Measurements from ENCODE around the gene SH3BP1.

The SH3BP1 gene

GRCh38 chr22:37696657-37697537, 57.4 kb downstream of the SH3BP1 start, which contains the start of gene TRIOBP:
TRIOBP (plus strand) TSS chr22:37697048; CDS start chr22:37701366, 4,318 bp downstream.
- Histone ChIP-seq H3K79me2 (ENCODE audit: control insufficient read depth, low read length) (no peaks in the 10 kb centered on the region), H3K27me3 (ENCODE audit: control insufficient read depth, low read length) (no peaks in the 10 kb centered on the region), H3F3A (ENCODE audit: control insufficient read depth, insufficient read depth) (peaks cover 9% of the 10 kb centered on the region; the same call in 1 of the 2 replicates), H3K4me3 (ENCODE audit: low read length) (peak within 1 kb of the TSS; percentile 55), H3K27ac (ENCODE audit: low read depth, low read length) (no peak within 1 kb of the TSS), H3K36me3 (ENCODE audit: control insufficient read depth, low read length) (peaks cover 12% of the 10 kb centered on the region), H4K20me1 (ENCODE audit: control insufficient read depth, insufficient read depth, low read depth, low read length) (no peaks in the 10 kb centered on the region), H3K9me3 (ENCODE audit: control insufficient read depth, insufficient read depth, low read length) (no peaks in the 10 kb centered on the region), H3K9me2 (replicated peaks; ENCODE audit: control insufficient read depth, low read length) (no peaks in the 10 kb centered on the region), H3K4me2 (ENCODE audit: low read length) (peak within 1 kb of the TSS; percentile 74), H3K4me1 (ENCODE audit: control insufficient read depth, low read length) (peaks cover 15% of the 10 kb centered on the region)
- TF ChIP-seq CTCF (IDR thresholded peaks at IDR 0.05; ENCODE audit: low read depth, low read length, poor library complexity, severe bottlenecking) (peak; percentile 57), EZH2phosphoT487 (IDR thresholded peaks at IDR 0.05; ENCODE audit: borderline replicate concordance, low read length) (no peak)

- Histone ChIP-seq H3K27ac (ENCODE audit: low read depth, low read length) (no peak overlapping the region), H3F3A (ENCODE audit: control insufficient read depth, insufficient read depth) (peaks cover 9% of the 10 kb centered on the region; the same call in 1 of the 2 replicates), H3K9me2 (replicated peaks; ENCODE audit: control insufficient read depth, low read length) (no peaks in the 10 kb centered on the region), H3K79me2 (ENCODE audit: control insufficient read depth, low read length) (no peaks in the 10 kb centered on the region), H4K20me1 (ENCODE audit: control insufficient read depth, insufficient read depth, low read depth, low read length) (no peaks in the 10 kb centered on the region), H3K4me3 (ENCODE audit: low read length) (no peak overlapping the region), H3K9me3 (ENCODE audit: control insufficient read depth, insufficient read depth, low read length) (no peaks in the 10 kb centered on the region), H3K36me3 (ENCODE audit: control insufficient read depth, low read length) (peaks cover 9% of the 10 kb centered on the region), H3K27me3 (ENCODE audit: control insufficient read depth, low read length) (no peaks in the 10 kb centered on the region), H3K4me1 (ENCODE audit: control insufficient read depth, low read length) (peaks cover 15% of the 10 kb centered on the region), H3K4me2 (ENCODE audit: low read length) (no peak overlapping the region)
- TF ChIP-seq CTCF (IDR thresholded peaks at IDR 0.05; ENCODE audit: low read depth, low read length, poor library complexity, severe bottlenecking) (no peak), EZH2phosphoT487 (IDR thresholded peaks at IDR 0.05; ENCODE audit: borderline replicate concordance, low read length) (no peak)
Measured at GRCh38 chr22:37697538-37697835, 58.0 kb downstream of the SH3BP1 start.

- no peaks in the 10 kb centered on the region for H3F3A ChIP-seq (ENCODE audit: control insufficient read depth, insufficient read depth)
- no peaks in the 10 kb centered on the region for H4K20me1 ChIP-seq (ENCODE audit: control insufficient read depth, insufficient read depth, low read depth, low read length)
- H3K79me2 ChIP-seq (ENCODE audit: control insufficient read depth, low read length): no peaks in the 10 kb centered on the region
- H3K27ac ChIP-seq (ENCODE audit: low read depth, low read length): no peak overlapping the region
- H3K9me2 ChIP-seq (replicated peaks; ENCODE audit: control insufficient read depth, low read length): no peaks in the 10 kb centered on the region
- no peak overlapping the region for H3K4me2 ChIP-seq (ENCODE audit: low read length)
- no peaks in the 10 kb centered on the region for H3K9me3 ChIP-seq (ENCODE audit: control insufficient read depth, insufficient read depth, low read length)
- no peak overlapping the region for H3K4me3 ChIP-seq (ENCODE audit: low read length)
- peaks cover 10% of the 10 kb centered on the region for H3K4me1 ChIP-seq (ENCODE audit: control insufficient read depth, low read length)
- H3K36me3 ChIP-seq (ENCODE audit: control insufficient read depth, low read length): no peaks in the 10 kb centered on the region
- TF ChIP-seq CTCF (IDR thresholded peaks at IDR 0.05; ENCODE audit: low read depth, low read length, poor library complexity, severe bottlenecking) (no peak), EZH2phosphoT487 (IDR thresholded peaks at IDR 0.05; ENCODE audit: borderline replicate concordance, low read length) (no peak)
- H3K27me3 ChIP-seq (ENCODE audit: control insufficient read depth, low read length): no peaks in the 10 kb centered on the region
Measured at GRCh38 chr22:37701141-37701786, 61.8 kb downstream of the SH3BP1 start.
